Epithelial cell of esophagus (primary cell): ENCODE data around the gene IL4I1.

Experiments
- DNase-seq: peaks from one replicate; pipeline ENCODE4 v3.0.0; 2010; ENCODE audit warnings: low read depth
- H3K4me3 ChIP-seq: 2 replicates; pipeline ENCODE4 v1.5.1; 2011; ENCODE audit warnings: mild to moderate bottlenecking, low read length, control low read depth
- TF ChIP-seq, protein P1 (sequence below): IDR thresholded peaks from 2 replicates; pipeline ENCODE4 v1.5.1; 2011; ENCODE audit warnings: low read depth, mild to moderate bottlenecking, low read length, control low read depth, inconsistent platforms; ENCODE audit not compliant: insufficient read depth; ENCODE audit errors: missing control alignments

The IL4I1 gene

DNA sequence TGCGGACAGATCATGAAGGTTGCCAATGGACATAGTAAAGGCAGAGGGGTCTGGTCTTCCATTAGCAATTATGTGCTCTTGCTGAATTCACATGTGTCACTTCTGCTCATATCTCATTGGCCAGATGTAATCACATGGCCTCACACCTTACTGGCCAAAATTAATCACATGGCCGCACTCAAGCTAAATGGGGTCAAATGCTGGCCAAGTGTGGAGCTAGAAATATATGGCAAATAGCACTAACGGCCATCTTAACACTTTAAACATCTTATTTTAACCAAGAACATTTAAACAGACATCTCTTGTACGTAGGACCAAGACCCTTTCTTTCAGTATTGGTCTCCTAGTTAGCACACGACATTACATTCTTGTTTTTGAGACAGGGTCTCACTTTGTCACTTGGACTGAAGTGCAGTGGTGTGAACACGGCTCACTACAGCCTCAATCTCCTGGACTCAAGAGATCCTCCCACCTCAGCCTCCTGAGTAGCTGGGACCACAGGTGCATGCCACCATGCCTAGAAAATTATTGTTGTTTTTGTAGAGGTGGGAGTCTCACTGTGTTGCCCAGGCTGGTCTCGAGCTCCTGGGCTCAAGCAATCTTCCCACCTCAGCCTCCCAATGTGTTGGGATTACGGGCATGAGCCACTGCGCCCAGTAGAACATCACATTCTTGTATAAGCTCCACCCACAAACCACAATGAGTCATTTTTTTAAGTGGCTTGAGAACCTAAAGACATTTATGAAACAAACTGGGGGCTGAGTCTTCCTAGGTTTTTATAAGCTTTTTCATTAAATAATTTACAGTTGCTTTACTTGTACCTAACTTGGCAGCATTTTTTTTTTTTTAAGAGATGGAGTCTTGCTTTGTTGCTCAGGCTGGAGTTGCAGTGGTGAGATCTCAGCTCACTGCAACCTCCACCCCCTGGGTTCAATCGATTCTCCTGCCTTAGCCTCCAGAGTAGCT lies 48.7 kb downstream of the IL4I1 start:
- TF ChIP-seq, protein P1, sequence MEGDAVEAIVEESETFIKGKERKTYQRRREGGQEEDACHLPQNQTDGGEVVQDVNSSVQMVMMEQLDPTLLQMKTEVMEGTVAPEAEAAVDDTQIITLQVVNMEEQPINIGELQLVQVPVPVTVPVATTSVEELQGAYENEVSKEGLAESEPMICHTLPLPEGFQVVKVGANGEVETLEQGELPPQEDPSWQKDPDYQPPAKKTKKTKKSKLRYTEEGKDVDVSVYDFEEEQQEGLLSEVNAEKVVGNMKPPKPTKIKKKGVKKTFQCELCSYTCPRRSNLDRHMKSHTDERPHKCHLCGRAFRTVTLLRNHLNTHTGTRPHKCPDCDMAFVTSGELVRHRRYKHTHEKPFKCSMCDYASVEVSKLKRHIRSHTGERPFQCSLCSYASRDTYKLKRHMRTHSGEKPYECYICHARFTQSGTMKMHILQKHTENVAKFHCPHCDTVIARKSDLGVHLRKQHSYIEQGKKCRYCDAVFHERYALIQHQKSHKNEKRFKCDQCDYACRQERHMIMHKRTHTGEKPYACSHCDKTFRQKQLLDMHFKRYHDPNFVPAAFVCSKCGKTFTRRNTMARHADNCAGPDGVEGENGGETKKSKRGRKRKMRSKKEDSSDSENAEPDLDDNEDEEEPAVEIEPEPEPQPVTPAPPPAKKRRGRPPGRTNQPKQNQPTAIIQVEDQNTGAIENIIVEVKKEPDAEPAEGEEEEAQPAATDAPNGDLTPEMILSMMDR, result no peak
- DNase-seq, result peak; percentile 88
- H3K4me3 ChIP-seq, result no peak overlapping the region

DNA sequence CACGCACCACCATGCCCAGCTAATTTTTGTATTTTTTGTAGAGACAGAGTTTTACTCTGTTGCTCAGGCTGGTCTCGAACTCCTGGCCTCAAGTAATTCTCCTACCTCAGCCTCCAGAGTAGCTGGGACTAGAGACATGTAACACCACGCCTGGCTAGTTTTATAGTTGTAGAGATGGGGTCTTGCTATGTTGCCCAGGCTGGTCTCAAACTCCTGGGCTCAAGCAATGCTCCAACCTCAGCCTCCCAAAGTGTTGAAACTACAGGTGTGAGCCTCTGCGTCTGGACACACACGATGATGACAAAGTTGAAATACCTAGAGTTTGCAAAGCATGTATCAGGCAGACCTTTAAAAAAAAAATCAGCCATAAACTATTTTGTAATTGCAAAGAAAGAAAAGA lies 50.3 kb downstream of the IL4I1 start:
- DNase-seq, result no peak
- no peak overlapping the region for H3K4me3 ChIP-seq
- TF ChIP-seq, protein P1, result no peak

DNA sequence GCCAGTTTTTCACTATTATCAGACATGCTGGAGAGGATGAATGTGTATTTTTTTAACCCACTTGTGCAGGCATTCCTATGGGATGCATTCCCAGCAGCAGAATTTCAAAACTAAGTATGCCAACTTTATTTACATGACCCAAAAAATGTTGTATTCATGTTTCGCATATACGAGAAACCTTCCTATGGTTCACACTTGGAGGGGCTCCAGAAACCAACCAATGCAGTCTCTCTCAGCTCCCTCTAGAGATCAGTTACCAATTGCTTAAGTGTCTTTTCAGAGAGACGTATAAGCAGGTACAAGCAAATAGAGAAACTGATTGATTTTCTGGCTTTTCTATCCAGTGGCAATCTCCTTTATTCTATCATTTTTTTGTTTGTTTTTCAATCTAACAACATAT lies 51.3 kb downstream of the IL4I1 start:
- no peak for DNase-seq
- no peak overlapping the region for H3K4me3 ChIP-seq
- TF ChIP-seq, protein P1, result no peak

DNA sequence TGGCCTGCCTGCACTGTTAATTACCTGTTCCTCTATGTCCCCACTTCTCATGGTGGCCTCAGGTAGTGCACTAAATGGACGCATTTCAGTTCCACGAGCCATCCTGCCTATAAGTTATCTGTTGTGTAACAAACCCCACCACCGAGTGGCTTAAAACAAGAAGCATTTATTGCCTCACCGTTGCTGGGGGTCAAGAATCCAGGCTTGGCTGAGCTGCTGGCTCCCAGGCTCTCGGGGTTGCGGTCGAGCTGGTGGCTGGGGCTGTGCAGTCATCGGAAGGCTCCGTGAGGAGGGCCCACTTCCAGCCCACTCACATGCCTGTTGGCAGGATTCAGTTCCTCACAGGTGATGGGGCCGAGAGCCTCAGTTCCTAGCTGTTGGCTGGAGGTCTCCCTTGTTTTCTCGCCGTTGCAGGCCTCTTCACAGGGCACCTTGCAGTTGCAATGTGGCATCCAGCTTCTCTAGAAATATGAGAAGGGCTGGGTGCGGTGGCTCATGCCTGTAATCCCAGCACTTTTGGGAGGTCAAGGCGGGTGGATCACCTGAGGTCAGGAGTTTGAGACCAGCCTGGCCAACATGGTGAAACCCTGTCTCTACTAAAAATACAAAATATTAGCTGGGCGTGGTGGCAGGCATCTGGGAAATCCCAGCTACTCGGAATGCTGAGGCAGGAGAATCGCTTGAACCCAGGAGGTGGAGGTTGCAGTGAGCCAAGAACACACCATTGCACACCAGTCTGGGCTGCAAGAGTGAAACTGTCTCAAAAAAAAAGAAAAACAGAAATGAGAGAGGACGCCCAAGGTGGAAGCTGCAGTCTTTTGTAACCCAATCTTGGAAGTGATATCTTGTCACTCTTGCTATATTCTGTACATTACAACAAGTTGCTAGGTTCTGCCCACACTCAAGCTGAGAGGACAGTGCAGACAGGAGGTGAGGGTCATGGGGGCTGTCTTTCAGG lies 52.3 kb downstream of the IL4I1 start:
- TF ChIP-seq, protein P1, result no peak
- DNase-seq, result no peak

DNA sequence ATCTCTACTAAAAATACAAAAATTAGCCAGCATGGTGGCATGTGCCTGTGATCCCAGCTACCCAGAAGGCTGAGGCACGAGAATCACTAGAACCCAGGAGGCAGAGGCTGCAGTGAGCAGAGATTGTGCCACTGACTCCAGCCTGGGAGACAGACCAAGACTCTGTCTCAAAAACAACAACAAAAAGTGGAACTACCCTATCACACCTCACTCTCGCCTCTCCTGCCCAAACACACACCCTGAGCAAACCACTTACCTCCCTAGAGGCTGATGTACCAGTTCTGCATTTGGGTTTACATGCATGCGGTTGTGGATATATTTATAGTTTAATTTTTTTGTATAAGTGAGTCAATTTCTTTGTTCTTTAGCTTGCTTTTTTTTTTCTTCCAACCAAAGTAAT lies 53.4 kb downstream of the IL4I1 start:
- TF ChIP-seq, protein P1, result no peak
- H3K4me3 ChIP-seq, result no peak overlapping the region
- DNase-seq, result no peak

More for the DNA sequence above, 52.3 kb downstream of the IL4I1 start:
- H3K4me3 ChIP-seq, result no peak overlapping the region

DNA sequence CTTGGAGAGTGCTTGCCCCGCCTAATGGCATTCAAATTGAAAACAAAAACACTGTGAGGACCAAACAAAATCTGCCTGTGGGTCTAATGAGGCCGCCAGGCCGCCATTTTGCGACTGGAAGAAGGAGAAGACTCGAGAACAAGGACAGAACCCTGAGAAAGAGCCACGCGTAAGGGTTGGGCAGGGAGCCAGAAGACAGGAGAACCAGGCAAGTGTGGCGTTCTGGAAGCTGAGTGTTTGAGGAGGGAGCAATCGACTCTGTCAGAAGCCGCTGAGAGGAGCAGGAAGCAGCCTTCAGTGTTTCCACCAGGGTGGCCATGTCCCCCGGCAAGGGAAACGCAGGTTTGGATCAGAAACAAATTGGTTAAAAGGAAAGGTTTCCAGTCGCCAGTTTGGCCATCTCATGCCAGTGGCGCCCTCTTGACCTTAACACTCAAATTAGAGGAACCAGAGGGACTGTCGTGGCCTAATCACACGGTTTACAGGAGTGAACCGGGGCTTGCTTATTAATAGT lies 55.9 kb downstream of the IL4I1 start:
- DNase-seq, result no peak
- TF ChIP-seq, protein P1, result no peak

More for the DNA sequence above, 55.9 kb downstream of the IL4I1 start:
- no peak overlapping the region for H3K4me3 ChIP-seq
